Heart left ventricle (tissue), 16 donors: ENCODE measurements around the gene ARHGEF28. TPM values are rescaled to one million over a fixed set of nuclear protein-coding genes. Genes with fewer than 3 reads are reported as not detected.

Experiments
- ATAC-seq, 4 donors: fragments of 200-7000 bp; cut with Tn5 transposase; one replicate each; pipeline ENCODE4 v1.9.1; 2020 to 2022; ENCODE audit warnings: moderate library complexity in 4 of 4, mild to moderate bottlenecking in 3 of 4, moderate number of reproducible peaks in 1 of 4
- DNase-seq, 5 donors: peaks; one replicate each; pipeline ENCODE4 v3.0.0-alpha.2; 2020
- H3K27ac ChIP-seq, 12 donors: fragments of 200-600 bp; sonication (generic) in 4 of 12; one replicate each; pipeline versions ENCODE4 v1.5.0 to v1.8.0; 2016 to 2022; ENCODE audit warnings: mild to moderate bottlenecking in 2 of 12
- H3K27me3 ChIP-seq, 9 donors: fragments of 200-600 bp; sonication (generic) in 2 of 9; one replicate each; pipeline versions ENCODE4 v1.5.1 to v1.8.0; 2016 to 2022; ENCODE audit warnings: mild to moderate bottlenecking in 3 of 9
- H3K36me3 ChIP-seq, 9 donors: fragments of 200-600 bp; sonication (generic) in 2 of 9; one replicate each; pipeline versions ENCODE4 v1.5.0 to v1.8.0; 2018 to 2022; ENCODE audit warnings: mild to moderate bottlenecking in 2 of 9
- H3K4me1 ChIP-seq, 12 donors: fragments of 200-600 bp; sonication (generic) in 4 of 12; one replicate each; pipeline versions ENCODE4 v1.5.0 to v1.8.0; 2016 to 2022; ENCODE audit warnings: mild to moderate bottlenecking in 3 of 12
- H3K4me3 ChIP-seq, 12 donors: fragments of 200-600 bp; sonication (generic) in 4 of 12; one replicate each; pipeline versions ENCODE4 v1.5.0 to v1.8.0; 2017 to 2022; ENCODE audit warnings: mild to moderate bottlenecking in 9 of 12, moderate library complexity in 4 of 12
- H3K9me3 ChIP-seq, 12 donors: fragments of 200-600 bp; sonication (generic) in 4 of 12; one replicate each; pipeline versions ENCODE4 v1.5.0 to v1.8.0; 2016 to 2022; ENCODE audit warnings: mild to moderate bottlenecking in 1 of 12
- POLR2A ChIP-seq, 2 donors: fragments of 450-650 bp; IDR thresholded peaks; one replicate each; pipeline ENCODE4 v1.6.1; 2017; ENCODE audit warnings: antibody characterized with exemption in 2 of 2, mild to moderate bottlenecking in 2 of 2, moderate library complexity in 2 of 2
- WGBS, 4 donors: extraction: QIAGEN DNeasy Blood & Tissue Kit in 2 of 4; methylation state at CpG; one replicate each; pipeline versions ENCODE4 v1.1.5 to v1.1.7; 2013 to 2018; 5-methylcytosine and 5-hydroxymethylcytosine counted together
- intact Hi-C, 10 donors: fragments of 100-400 bp; cut with DNase I; formaldehyde crosslinking; loops; one replicate each; pipeline versions ENCODE4 v1.11.1 to v1.14.2; 2022
- polyA plus RNA-seq, 2 donors: library from polyadenylated mRNA; stranded (reverse); fragments of 200-250 nt; gene quantifications; one replicate each; pipeline ENCODE4 v1.2.3, GENCODE V29; 2013
- total RNA-seq, 9 donors: library from RNA; depleted of rRNA in 2 of 9; stranded (reverse); fragments of >200 nt in 2 of 9; fragmentation: NEBNext Ultra II Directional in 3 of 9; extraction: Animal tissue kit (Norgen Biotek cat#: 25700) in 3 of 9; gene quantifications; one replicate each; pipeline versions ENCODE4 v1.1.0 to v1.2.4, GENCODE V29; 2016 to 2023
- TF ChIP-seq, protein P1 (sequence below), 12 donors: fragments of 200-600 bp; sonication (generic) in 4 of 12; IDR thresholded peaks; one replicate each; pipeline versions ENCODE4 v1.5.0 to v1.8.0; 2018 to 2022; ENCODE audit warnings: antibody characterized with exemption in 12 of 12, mild to moderate bottlenecking in 5 of 12
- donor health status: ischemic (EF 13 %, LVEDD 7.1; RV severe dilation, severe dysfunction).
- donor health status: healthy with polysubstance abuse.
- donor health status: DM: no; HTN: yes; CAD: no.
- donor health status: DM: no; HTN: no; CAD: no.
- donor health status: ischemic (EF 25% LVEDD 6.9; RV normal size, moderate dysfunction).
- donor health status: ischemic (EF 25% LVEDD 5.7; RV mildly dilated, moderate dysfunction).
- donor health status: healthy.
- donor health status: DM: yes; HTN: yes; CAD: no.
- donor health status: ischemic (EF 35%, LVEDD 5.7; RV mildly dilated, moderate dysfunction).
- donor health status: nonischemic (EF 11% LVEDD 7.7; RV severe dilation, severe dysfunction).
- donor health status: DM: yes; HTN: yes; CAD: no.
- donor health status: PGD.
- donor health status: ischemic (EF 29% LVEDD 5.4; RV normal size, mild dysfunction).
- donor health status: nonischemic (EF 23%, LVEDD 6.1; RV moderate dilation, normal function).

The ARHGEF28 gene
- total and polyA plus RNA-seq, 11 donors, result 0.51 to 7.7 (median 1.7) TPM

DNA sequence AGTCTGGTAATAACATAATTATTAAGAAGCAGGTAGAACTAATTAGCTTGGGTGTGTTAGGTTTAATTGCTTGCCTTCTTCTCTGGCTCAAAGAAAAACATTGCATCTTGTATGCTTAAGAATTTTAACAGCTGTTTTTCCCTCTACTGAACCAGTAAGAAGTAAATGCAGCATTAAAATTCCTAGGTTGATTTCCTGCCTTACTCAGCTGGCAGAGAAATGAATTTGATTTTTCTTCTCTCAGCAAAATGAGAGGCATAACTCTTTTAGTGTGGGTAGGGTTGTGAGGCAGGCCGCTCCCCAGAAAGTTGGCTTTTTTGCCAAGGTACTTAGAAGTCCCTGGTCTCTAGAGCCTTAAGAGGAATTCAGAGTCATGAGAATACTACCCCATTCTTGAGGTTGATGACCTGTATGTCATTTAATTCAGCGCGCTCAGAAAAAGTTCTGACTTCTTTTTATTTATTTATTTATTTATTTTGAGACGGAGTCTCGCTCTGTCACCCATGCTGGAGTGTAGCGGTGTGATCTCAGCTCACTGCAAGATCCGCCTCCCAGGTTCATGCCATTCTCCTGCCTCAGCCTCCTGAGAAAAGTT lies 302.6 kb downstream of the ARHGEF28 start:
- Histone ChIP-seq H3K4me3 (no peak overlapping the region), H3K27me3 (no peaks in the 10 kb centered on the region), H3K27ac (no peak overlapping the region), H3K4me1 (peaks cover 0 to 3% (median 0%) of the 10 kb centered on the region in 12 donors), H3K36me3 (no peaks in the 10 kb centered on the region), H3K9me3 (no peaks in the 10 kb centered on the region)
- no peak for ATAC-seq
- intact Hi-C loops, result no loop called here
- TF ChIP-seq POLR2A (IDR thresholded peaks at IDR 0.05), result no peak
- TF ChIP-seq, protein P1, sequence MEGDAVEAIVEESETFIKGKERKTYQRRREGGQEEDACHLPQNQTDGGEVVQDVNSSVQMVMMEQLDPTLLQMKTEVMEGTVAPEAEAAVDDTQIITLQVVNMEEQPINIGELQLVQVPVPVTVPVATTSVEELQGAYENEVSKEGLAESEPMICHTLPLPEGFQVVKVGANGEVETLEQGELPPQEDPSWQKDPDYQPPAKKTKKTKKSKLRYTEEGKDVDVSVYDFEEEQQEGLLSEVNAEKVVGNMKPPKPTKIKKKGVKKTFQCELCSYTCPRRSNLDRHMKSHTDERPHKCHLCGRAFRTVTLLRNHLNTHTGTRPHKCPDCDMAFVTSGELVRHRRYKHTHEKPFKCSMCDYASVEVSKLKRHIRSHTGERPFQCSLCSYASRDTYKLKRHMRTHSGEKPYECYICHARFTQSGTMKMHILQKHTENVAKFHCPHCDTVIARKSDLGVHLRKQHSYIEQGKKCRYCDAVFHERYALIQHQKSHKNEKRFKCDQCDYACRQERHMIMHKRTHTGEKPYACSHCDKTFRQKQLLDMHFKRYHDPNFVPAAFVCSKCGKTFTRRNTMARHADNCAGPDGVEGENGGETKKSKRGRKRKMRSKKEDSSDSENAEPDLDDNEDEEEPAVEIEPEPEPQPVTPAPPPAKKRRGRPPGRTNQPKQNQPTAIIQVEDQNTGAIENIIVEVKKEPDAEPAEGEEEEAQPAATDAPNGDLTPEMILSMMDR (IDR thresholded peaks at IDR 0.05), result no peak
- no peak for DNase-seq
- 81 to 92% (median 84%) methylated on average over 7 of the region's 7 CpGs for WGBS, 4 donors

- no peak for DNase-seq
- intact Hi-C loops, result no loop called here
- H3K4me1 ChIP-seq, result peaks cover 0 to 6% (median 0%) of the 10 kb centered on the region in 12 donors
- WGBS, 4 donors, result 77 to 86% (median 81%) methylated on average over 4 of the region's 4 CpGs
- H3K4me3 ChIP-seq, result no peak overlapping the region
- H3K27ac ChIP-seq, result no peak overlapping the region
- peak in 1 of 4 donors; percentile 55 for ATAC-seq
- H3K9me3 ChIP-seq, result no peaks in the 10 kb centered on the region
- TF ChIP-seq, protein P1 (IDR thresholded peaks at IDR 0.05), result no peak
- no peak for TF ChIP-seq POLR2A (IDR thresholded peaks at IDR 0.05)
- H3K27me3 ChIP-seq, result no peaks in the 10 kb centered on the region
- H3K36me3 ChIP-seq, result no peaks in the 10 kb centered on the region
Measured at GRCh38 chr5:73935719-73936118, 309.7 kb downstream of the ARHGEF28 start.

DNA sequence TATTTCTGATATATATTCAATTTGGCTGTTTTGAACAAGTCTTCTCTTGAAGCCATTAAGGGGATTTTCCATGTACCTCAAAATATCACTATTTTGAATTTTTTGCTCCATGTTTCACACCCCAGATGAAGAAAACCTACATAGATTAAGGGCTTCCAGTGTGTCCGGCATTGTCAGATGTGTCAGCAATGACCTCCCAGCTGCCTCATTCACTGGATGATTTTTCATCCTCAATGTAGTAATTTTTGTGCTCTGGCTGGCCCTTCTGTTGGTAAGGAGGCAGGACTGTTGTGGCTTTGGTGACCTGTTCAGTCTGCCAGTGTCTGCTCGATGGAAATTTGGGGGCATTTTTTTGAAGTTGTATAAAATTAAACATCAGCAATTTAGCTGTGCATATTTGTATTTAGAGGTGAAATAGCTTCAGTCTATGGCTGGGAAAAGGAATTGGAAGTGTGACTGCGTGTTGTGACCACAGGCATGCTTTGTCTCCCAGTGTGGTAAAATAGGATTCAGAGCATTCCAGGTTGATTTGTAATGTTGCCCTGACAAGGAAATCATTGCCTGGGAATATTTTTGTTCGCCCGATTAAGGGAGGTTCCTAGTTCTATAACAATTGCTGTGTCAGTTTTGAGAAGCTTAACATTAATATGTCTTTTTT lies 312.4 kb downstream of the ARHGEF28 start:
- Histone ChIP-seq H3K4me3 (no peak overlapping the region), H3K27ac (no peak overlapping the region), H3K27me3 (no peaks in the 10 kb centered on the region), H3K36me3 (no peaks in the 10 kb centered on the region), H3K9me3 (peaks cover 0 to 10% (median 0%) of the 10 kb centered on the region in 12 donors), H3K4me1 (peaks cover 0 to 6% (median 0%) of the 10 kb centered on the region in 12 donors)
- 64 to 78% (median 74%) methylated on average over 5 of the region's 5 CpGs for WGBS, 4 donors
- TF ChIP-seq POLR2A (IDR thresholded peaks at IDR 0.05), result no peak
- TF ChIP-seq, protein P1 (IDR thresholded peaks at IDR 0.05), result no peak
- intact Hi-C loops, result no loop called here
- ATAC-seq, result no peak
- DNase-seq, result no peak

- Histone ChIP-seq H3K27me3 (no peaks in the 10 kb centered on the region), H3K9me3 (peaks cover 0 to 16% (median 0%) of the 10 kb centered on the region in 12 donors), H3K4me3 (no peak overlapping the region), H3K27ac (no peak overlapping the region), H3K36me3 (no peaks in the 10 kb centered on the region), H3K4me1 (peaks cover 0 to 6% (median 0%) of the 10 kb centered on the region in 12 donors)
- 86 to 89% (median 88%) methylated on average over 5 of the region's 5 CpGs for WGBS, 4 donors
- ATAC-seq, result no peak
- intact Hi-C loops, result no loop called here
- TF ChIP-seq, protein P1 (IDR thresholded peaks at IDR 0.05), result no peak
- TF ChIP-seq POLR2A (IDR thresholded peaks at IDR 0.05), result no peak
- no peak for DNase-seq
Measured at GRCh38 chr5:73938938-73939320, 312.9 kb downstream of the ARHGEF28 start.
